Testis (tissue), 2 donors: ENCODE results near the gene UVSSA.

Experiments
- CTCF ChIP-seq, 3 experiments: fragments of 450-650 bp in 2 of 3; fragments of 200-600 bp in 1 of 3; sonication (generic) in 1 of 3; IDR thresholded peaks; one replicate each; pipeline ENCODE4 v1.5.1; 2016 to 2019; ENCODE audit warnings: antibody characterized with exemption in 3 of 3, mild to moderate bottlenecking in 2 of 3, moderate library complexity in 1 of 3
- POLR2A ChIP-seq: fragments of 450-650 bp; IDR thresholded peaks from one replicate; pipeline ENCODE4 v1.6.1; 2017; ENCODE audit warnings: antibody characterized with exemption, mild to moderate bottlenecking, moderate library complexity

- TF ChIP-seq CTCF (IDR thresholded peaks at IDR 0.05) = no peak
- TF ChIP-seq POLR2A = no peak
These were observed 30.0 kb downstream of the UVSSA start for GRCh38 chr4:1376841-1377605.
